ENCODE results near the gene HCFC1R1.

The HCFC1R1 gene

GRCh38 chr16:3051009-3051408, 27.3 kb upstream of the HCFC1R1 start:
- TF ChIP-seq MAX (IDR thresholded peaks at IDR 0.05; ENCODE audit: low read depth, low read length) (no peak), MYC (IDR thresholded peaks at IDR 0.05; ENCODE audit: low read depth, low read length) (no peak), CTCF (IDR thresholded peaks at IDR 0.05; ENCODE audit: low read depth, low read length) (no peak), POLR2A (IDR thresholded peaks at IDR 0.05; ENCODE audit: extremely low read depth, insufficient read length) (no peak)
- H3K4me3 ChIP-seq (ENCODE audit: low read depth, low read length): no peak overlapping the region
- no peak for DNase-seq (ENCODE audit: low read depth)

- DNase-seq (ENCODE audit: low read depth): peak; percentile 63
Measured at GRCh38 chr16:3050487-3050886, 26.7 kb upstream of the HCFC1R1 start.

GRCh38 chr16:3049921-3050481, 26.3 kb upstream of the HCFC1R1 start:
- TF ChIP-seq CTCF (IDR thresholded peaks at IDR 0.05; ENCODE audit: low read depth, low read length) (no peak), POLR2A (IDR thresholded peaks at IDR 0.05; ENCODE audit: extremely low read depth, insufficient read length) (no peak), MYC (IDR thresholded peaks at IDR 0.05; ENCODE audit: low read depth, low read length) (no peak), MAX (IDR thresholded peaks at IDR 0.05; ENCODE audit: low read depth, low read length) (no peak)

More at GRCh38 chr16:3050487-3050886, 26.7 kb upstream of the HCFC1R1 start:
- TF ChIP-seq MYC (IDR thresholded peaks at IDR 0.05; ENCODE audit: low read depth, low read length) (no peak), MAX (IDR thresholded peaks at IDR 0.05; ENCODE audit: low read depth, low read length) (no peak), POLR2A (IDR thresholded peaks at IDR 0.05; ENCODE audit: extremely low read depth, insufficient read length) (no peak), CTCF (IDR thresholded peaks at IDR 0.05; ENCODE audit: low read depth, low read length) (no peak)
- H3K4me3 ChIP-seq (ENCODE audit: low read depth, low read length): no peak overlapping the region

GRCh38 chr16:3047387-3047720, 23.6 kb upstream of the HCFC1R1 start:
- TF ChIP-seq MYC (IDR thresholded peaks at IDR 0.05; ENCODE audit: low read depth, low read length) (no peak), CTCF (IDR thresholded peaks at IDR 0.05; ENCODE audit: low read depth, low read length) (no peak), POLR2A (IDR thresholded peaks at IDR 0.05; ENCODE audit: extremely low read depth, insufficient read length) (no peak), MAX (IDR thresholded peaks at IDR 0.05; ENCODE audit: low read depth, low read length) (no peak)
- no peak for DNase-seq (ENCODE audit: low read depth)

More at GRCh38 chr16:3049921-3050481, 26.3 kb upstream of the HCFC1R1 start:
- no peak overlapping the region for H3K4me3 ChIP-seq (ENCODE audit: low read depth, low read length)
- DNase-seq (ENCODE audit: low read depth): no peak

GRCh38 chr16:3046641-3047386, 23.1 kb upstream of the HCFC1R1 start:
- TF ChIP-seq MAX (IDR thresholded peaks at IDR 0.05; ENCODE audit: low read depth, low read length): no peak
- no peak for TF ChIP-seq POLR2A (IDR thresholded peaks at IDR 0.05; ENCODE audit: extremely low read depth, insufficient read length)
- TF ChIP-seq CTCF (IDR thresholded peaks at IDR 0.05; ENCODE audit: low read depth, low read length): no peak
- no peak for TF ChIP-seq MYC (IDR thresholded peaks at IDR 0.05; ENCODE audit: low read depth, low read length)

More at GRCh38 chr16:3047387-3047720, 23.6 kb upstream of the HCFC1R1 start:
- peak overlapping the region; percentile 44 for H3K4me3 ChIP-seq (ENCODE audit: low read depth, low read length)

More at GRCh38 chr16:3046641-3047386, 23.1 kb upstream of the HCFC1R1 start:
- DNase-seq (ENCODE audit: low read depth): peak; percentile 55
- peak overlapping the region; percentile 44 for H3K4me3 ChIP-seq (ENCODE audit: low read depth, low read length)

All from NB4 (cell line).